WTC11 (cell line): ENCODE results near the gene POLR1G. TPM values are rescaled to one million over a fixed set of nuclear protein-coding genes. Genes with fewer than 3 reads are reported as not detected.

Source experiments
- ATAC-seq: fragments of 200-7000 bp; cut with Tn5 transposase; 2 replicates; pipeline ENCODE4 v1.10.0; 2021; ENCODE audit warnings: mild to moderate bottlenecking, moderate library complexity
- CTCF ChIA-PET: fragments of 300-600 bp; sonication (Branson Sonifier 250); formaldehyde crosslinking; loops from one replicate; lab custom pipeline; 2021; ENCODE audit warnings: antibody characterized with exemption; lab: Charles Lee
- POLR2A ChIA-PET: fragments of 350-600 bp; sonication (Branson Sonifier 250); formaldehyde crosslinking; loops from one replicate; lab custom pipeline; 2021; ENCODE audit warnings: antibody characterized with exemption; lab: Charles Lee
- DNase-seq: peaks from one replicate; pipeline ENCODE4 v3.0.0; 2021; ENCODE audit warnings: low spot score
- H3K27ac Mint-ChIP-seq: 2 replicates; pipeline ENCODE4 v1.8.0; 2021; ENCODE audit warnings: mixed read lengths
- H3K27me3 Mint-ChIP-seq: 2 replicates; pipeline ENCODE4 v1.8.0; 2021; ENCODE audit warnings: low read depth, mild to moderate bottlenecking, moderate library complexity, mixed read lengths
- H3K36me3 Mint-ChIP-seq: 2 replicates; pipeline ENCODE4 v1.8.0; 2021; ENCODE audit warnings: mixed read lengths
- H3K4me1 Mint-ChIP-seq: 2 replicates; pipeline ENCODE4 v1.8.0; 2022; ENCODE audit warnings: mixed read lengths
- H3K4me3 Mint-ChIP-seq: 2 replicates; pipeline ENCODE4 v1.8.0; 2021; ENCODE audit warnings: mild to moderate bottlenecking, moderate library complexity, mixed read lengths
- H3K9me3 Mint-ChIP-seq: 2 replicates; pipeline ENCODE4 v1.8.0; 2021; ENCODE audit warnings: mixed read lengths
- CREB1 ChIP-seq: sonication (generic); formaldehyde crosslinking; IDR thresholded peaks from 2 replicates; pipeline ENCODE4 v1.8.0; 2023; ENCODE audit warnings: mild to moderate bottlenecking, missing genetic modification reagents
- ESRRA ChIP-seq: sonication (generic); formaldehyde crosslinking; IDR thresholded peaks from 2 replicates; pipeline ENCODE4 v1.8.1; 2022; ENCODE audit warnings: mild to moderate bottlenecking, missing genetic modification reagents, borderline replicate concordance
- IRF2 ChIP-seq: sonication (generic); formaldehyde crosslinking; IDR thresholded peaks from 2 replicates; pipeline ENCODE4 v1.8.0; 2022; ENCODE audit warnings: low read depth, missing genetic modification reagents, borderline replicate concordance
- KAT7 ChIP-seq: sonication (generic); formaldehyde crosslinking; IDR thresholded peaks from 2 replicates; pipeline ENCODE4 v1.8.1; 2023; ENCODE audit warnings: missing genetic modification reagents, mild to moderate bottlenecking, borderline replicate concordance
- SMAD4 ChIP-seq: sonication (generic); formaldehyde crosslinking; IDR thresholded peaks from 2 replicates; pipeline ENCODE4 v1.8.0; 2022; ENCODE audit warnings: mild to moderate bottlenecking, missing genetic modification reagents
- TEAD1 ChIP-seq: sonication (generic); formaldehyde crosslinking; IDR thresholded peaks from 2 replicates; pipeline ENCODE4 v1.8.0; 2022; ENCODE audit warnings: mild to moderate bottlenecking, missing genetic modification reagents
- TP53 ChIP-seq: sonication (generic); formaldehyde crosslinking; IDR thresholded peaks from 2 replicates; pipeline ENCODE4 v1.8.1; 2023; ENCODE audit warnings: mild to moderate bottlenecking, missing genetic modification reagents
- ZNF138 ChIP-seq: sonication (generic); formaldehyde crosslinking; conservative IDR thresholded peaks from 2 replicates; pipeline ENCODE4 v1.8.1; 2022; ENCODE audit warnings: mild to moderate bottlenecking, moderate library complexity, missing genetic modification reagents
- ZNF396 ChIP-seq: fragments of 250-450 bp; sonication (Bioruptor Pico); IDR thresholded peaks from 2 replicates; pipeline ENCODE4 v1.8.0; 2021; ENCODE audit warnings: mild to moderate bottlenecking, moderate library complexity, borderline replicate concordance
- ZNF423 ChIP-seq: fragments of 250-450 bp; sonication (Bioruptor Pico); IDR thresholded peaks from 2 replicates; pipeline ENCODE4 v2.1.2; 2022; ENCODE audit warnings: mild to moderate bottlenecking, moderate library complexity
- total RNA-seq: library from RNA; stranded (reverse); gene quantifications from 3 replicates; pipeline ENCODE4 v1.2.3, GENCODE V29; 2021
- TF ChIP-seq, protein P1 (sequence below): sonication (generic); formaldehyde crosslinking; IDR thresholded peaks from 2 replicates; pipeline ENCODE4 v1.8.1; 2022; ENCODE audit warnings: mild to moderate bottlenecking, missing genetic modification reagents, moderate library complexity, borderline replicate concordance
- TF ChIP-seq, protein P2 (sequence below): sonication (generic); formaldehyde crosslinking; IDR thresholded peaks from 2 replicates; pipeline ENCODE4 v1.8.1; 2022; ENCODE audit warnings: mild to moderate bottlenecking, moderate library complexity, missing genetic modification reagents
- TF ChIP-seq, protein P3 (sequence below): sonication (generic); formaldehyde crosslinking; IDR thresholded peaks from 2 replicates; pipeline ENCODE4 v1.8.1; 2023; ENCODE audit warnings: mild to moderate bottlenecking, moderate library complexity, missing genetic modification reagents
- TF ChIP-seq, protein P4 (sequence below): sonication (generic); formaldehyde crosslinking; IDR thresholded peaks from 2 replicates; pipeline ENCODE4 v1.8.0; 2023; ENCODE audit warnings: missing genetic modification reagents, mild to moderate bottlenecking, borderline replicate concordance
- TF ChIP-seq, protein P5 (sequence below): sonication (generic); formaldehyde crosslinking; IDR thresholded peaks from 2 replicates; pipeline ENCODE4 v1.8.0; 2023; ENCODE audit warnings: mild to moderate bottlenecking, missing genetic modification reagents
- TF ChIP-seq, protein P6 (sequence below): sonication (generic); formaldehyde crosslinking; IDR thresholded peaks from 2 replicates; pipeline ENCODE4 v1.8.0; 2022; ENCODE audit warnings: missing genetic modification reagents

Gene POLR1G
- total RNA-seq, 1 experiment from 2014 or later, result 38.1 TPM

DNA sequence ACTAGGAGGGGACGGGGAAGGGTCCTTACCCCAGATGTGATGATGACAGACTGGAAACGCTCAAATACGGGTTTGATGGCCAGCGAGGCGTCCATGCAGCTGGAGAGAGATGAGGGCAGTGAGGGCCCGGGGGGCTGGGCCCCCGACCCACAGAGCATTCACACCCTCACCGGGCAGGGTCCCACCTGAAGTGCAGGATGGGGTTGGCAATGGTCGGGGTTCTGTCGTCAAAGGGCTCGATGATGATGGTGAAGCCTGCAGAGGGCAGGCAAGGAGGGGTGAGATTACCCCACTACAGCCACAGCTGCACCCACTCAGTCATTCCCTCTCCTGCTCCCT lies 49.0 kb upstream of the POLR1G start:
- ATAC-seq (no peak), DNase-seq (no peak)
- POLR2A ChIA-PET, result no interaction called here
- Mint-ChIP-seq H3K4me1 (no peaks in the 10 kb centered on the region), H3K27ac (no peak overlapping the region), H3K27me3 (no peaks in the 10 kb centered on the region), H3K36me3 (peaks cover 74% of the 10 kb centered on the region), H3K9me3 (no peaks in the 10 kb centered on the region)
- CTCF ChIA-PET, result no interaction called here
- TF ChIP-seq ZNF423 (CRISPR knock-in tag) (no peak), TEAD1 (CRISPR knock-in tag) (no peak), CREB1 (CRISPR knock-in tag) (no peak), ZNF138 (CRISPR knock-in tag) (no peak), ESRRA (CRISPR knock-in tag) (no peak), TP53 (CRISPR knock-in tag) (no peak), ZNF396 (CRISPR knock-in tag) (no peak), IRF2 (no peak), KAT7 (CRISPR knock-in tag) (no peak), SMAD4 (no peak)
- TF ChIP-seq, protein P1, sequence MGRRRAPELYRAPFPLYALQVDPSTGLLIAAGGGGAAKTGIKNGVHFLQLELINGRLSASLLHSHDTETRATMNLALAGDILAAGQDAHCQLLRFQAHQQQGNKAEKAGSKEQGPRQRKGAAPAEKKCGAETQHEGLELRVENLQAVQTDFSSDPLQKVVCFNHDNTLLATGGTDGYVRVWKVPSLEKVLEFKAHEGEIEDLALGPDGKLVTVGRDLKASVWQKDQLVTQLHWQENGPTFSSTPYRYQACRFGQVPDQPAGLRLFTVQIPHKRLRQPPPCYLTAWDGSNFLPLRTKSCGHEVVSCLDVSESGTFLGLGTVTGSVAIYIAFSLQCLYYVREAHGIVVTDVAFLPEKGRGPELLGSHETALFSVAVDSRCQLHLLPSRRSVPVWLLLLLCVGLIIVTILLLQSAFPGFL (CRISPR knock-in tag), result no peak
- TF ChIP-seq, protein P2, sequence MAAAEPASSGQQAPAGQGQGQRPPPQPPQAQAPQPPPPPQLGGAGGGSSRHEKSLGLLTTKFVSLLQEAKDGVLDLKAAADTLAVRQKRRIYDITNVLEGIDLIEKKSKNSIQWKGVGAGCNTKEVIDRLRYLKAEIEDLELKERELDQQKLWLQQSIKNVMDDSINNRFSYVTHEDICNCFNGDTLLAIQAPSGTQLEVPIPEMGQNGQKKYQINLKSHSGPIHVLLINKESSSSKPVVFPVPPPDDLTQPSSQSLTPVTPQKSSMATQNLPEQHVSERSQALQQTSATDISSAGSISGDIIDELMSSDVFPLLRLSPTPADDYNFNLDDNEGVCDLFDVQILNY (CRISPR knock-in tag), result no peak
- TF ChIP-seq, protein P3, sequence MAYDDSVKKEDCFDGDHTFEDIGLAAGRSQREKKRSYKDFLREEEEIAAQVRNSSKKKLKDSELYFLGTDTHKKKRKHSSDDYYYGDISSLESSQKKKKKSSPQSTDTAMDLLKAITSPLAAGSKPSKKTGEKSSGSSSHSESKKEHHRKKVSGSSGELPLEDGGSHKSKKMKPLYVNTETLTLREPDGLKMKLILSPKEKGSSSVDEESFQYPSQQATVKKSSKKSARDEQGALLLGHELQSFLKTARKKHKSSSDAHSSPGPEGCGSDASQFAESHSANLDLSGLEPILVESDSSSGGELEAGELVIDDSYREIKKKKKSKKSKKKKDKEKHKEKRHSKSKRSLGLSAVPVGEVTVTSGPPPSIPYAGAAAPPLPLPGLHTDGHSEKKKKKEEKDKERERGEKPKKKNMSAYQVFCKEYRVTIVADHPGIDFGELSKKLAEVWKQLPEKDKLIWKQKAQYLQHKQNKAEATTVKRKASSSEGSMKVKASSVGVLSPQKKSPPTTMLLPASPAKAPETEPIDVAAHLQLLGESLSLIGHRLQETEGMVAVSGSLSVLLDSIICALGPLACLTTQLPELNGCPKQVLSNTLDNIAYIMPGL (CRISPR knock-in tag), result no peak
- TF ChIP-seq, protein P4, sequence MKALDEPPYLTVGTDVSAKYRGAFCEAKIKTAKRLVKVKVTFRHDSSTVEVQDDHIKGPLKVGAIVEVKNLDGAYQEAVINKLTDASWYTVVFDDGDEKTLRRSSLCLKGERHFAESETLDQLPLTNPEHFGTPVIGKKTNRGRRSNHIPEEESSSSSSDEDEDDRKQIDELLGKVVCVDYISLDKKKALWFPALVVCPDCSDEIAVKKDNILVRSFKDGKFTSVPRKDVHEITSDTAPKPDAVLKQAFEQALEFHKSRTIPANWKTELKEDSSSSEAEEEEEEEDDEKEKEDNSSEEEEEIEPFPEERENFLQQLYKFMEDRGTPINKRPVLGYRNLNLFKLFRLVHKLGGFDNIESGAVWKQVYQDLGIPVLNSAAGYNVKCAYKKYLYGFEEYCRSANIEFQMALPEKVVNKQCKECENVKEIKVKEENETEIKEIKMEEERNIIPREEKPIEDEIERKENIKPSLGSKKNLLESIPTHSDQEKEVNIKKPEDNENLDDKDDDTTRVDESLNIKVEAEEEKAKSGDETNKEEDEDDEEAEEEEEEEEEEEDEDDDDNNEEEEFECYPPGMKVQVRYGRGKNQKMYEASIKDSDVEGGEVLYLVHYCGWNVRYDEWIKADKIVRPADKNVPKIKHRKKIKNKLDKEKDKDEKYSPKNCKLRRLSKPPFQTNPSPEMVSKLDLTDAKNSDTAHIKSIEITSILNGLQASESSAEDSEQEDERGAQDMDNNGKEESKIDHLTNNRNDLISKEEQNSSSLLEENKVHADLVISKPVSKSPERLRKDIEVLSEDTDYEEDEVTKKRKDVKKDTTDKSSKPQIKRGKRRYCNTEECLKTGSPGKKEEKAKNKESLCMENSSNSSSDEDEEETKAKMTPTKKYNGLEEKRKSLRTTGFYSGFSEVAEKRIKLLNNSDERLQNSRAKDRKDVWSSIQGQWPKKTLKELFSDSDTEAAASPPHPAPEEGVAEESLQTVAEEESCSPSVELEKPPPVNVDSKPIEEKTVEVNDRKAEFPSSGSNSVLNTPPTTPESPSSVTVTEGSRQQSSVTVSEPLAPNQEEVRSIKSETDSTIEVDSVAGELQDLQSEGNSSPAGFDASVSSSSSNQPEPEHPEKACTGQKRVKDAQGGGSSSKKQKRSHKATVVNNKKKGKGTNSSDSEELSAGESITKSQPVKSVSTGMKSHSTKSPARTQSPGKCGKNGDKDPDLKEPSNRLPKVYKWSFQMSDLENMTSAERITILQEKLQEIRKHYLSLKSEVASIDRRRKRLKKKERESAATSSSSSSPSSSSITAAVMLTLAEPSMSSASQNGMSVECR, result no peak
- TF ChIP-seq, protein P5, sequence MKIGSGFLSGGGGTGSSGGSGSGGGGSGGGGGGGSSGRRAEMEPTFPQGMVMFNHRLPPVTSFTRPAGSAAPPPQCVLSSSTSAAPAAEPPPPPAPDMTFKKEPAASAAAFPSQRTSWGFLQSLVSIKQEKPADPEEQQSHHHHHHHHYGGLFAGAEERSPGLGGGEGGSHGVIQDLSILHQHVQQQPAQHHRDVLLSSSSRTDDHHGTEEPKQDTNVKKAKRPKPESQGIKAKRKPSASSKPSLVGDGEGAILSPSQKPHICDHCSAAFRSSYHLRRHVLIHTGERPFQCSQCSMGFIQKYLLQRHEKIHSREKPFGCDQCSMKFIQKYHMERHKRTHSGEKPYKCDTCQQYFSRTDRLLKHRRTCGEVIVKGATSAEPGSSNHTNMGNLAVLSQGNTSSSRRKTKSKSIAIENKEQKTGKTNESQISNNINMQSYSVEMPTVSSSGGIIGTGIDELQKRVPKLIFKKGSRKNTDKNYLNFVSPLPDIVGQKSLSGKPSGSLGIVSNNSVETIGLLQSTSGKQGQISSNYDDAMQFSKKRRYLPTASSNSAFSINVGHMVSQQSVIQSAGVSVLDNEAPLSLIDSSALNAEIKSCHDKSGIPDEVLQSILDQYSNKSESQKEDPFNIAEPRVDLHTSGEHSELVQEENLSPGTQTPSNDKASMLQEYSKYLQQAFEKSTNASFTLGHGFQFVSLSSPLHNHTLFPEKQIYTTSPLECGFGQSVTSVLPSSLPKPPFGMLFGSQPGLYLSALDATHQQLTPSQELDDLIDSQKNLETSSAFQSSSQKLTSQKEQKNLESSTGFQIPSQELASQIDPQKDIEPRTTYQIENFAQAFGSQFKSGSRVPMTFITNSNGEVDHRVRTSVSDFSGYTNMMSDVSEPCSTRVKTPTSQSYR (CRISPR knock-in tag), result no peak
- TF ChIP-seq, protein P6, sequence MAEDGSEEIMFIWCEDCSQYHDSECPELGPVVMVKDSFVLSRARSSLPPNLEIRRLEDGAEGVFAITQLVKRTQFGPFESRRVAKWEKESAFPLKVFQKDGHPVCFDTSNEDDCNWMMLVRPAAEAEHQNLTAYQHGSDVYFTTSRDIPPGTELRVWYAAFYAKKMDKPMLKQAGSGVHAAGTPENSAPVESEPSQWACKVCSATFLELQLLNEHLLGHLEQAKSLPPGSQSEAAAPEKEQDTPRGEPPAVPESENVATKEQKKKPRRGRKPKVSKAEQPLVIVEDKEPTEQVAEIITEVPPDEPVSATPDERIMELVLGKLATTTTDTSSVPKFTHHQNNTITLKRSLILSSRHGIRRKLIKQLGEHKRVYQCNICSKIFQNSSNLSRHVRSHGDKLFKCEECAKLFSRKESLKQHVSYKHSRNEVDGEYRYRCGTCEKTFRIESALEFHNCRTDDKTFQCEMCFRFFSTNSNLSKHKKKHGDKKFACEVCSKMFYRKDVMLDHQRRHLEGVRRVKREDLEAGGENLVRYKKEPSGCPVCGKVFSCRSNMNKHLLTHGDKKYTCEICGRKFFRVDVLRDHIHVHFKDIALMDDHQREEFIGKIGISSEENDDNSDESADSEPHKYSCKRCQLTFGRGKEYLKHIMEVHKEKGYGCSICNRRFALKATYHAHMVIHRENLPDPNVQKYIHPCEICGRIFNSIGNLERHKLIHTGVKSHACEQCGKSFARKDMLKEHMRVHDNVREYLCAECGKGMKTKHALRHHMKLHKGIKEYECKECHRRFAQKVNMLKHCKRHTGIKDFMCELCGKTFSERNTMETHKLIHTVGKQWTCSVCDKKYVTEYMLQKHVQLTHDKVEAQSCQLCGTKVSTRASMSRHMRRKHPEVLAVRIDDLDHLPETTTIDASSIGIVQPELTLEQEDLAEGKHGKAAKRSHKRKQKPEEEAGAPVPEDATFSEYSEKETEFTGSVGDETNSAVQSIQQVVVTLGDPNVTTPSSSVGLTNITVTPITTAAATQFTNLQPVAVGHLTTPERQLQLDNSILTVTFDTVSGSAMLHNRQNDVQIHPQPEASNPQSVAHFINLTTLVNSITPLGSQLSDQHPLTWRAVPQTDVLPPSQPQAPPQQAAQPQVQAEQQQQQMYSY (CRISPR knock-in tag), result no peak
- TF ChIP-seq, all 79 proteins: peak for 0
- no peak overlapping the region for H3K4me3 Mint-ChIP-seq
